Gastrocnemius medialis (tissue), 4 donors: ENCODE results near the gene AQP12A. TPM values are rescaled to one million over a fixed set of nuclear protein-coding genes. Genes with fewer than 3 reads are reported as not detected.

ENCODE experiments used
- ATAC-seq, 2 donors: fragments of 150-250 bp; one replicate each; pipeline ENCODE4 v1.9.1; 2016
- DNase-seq, 2 donors: peaks; one replicate each; pipeline ENCODE4 v3.0.0-alpha.2; 2019
- H3K27ac ChIP-seq, 4 donors: fragments of 200-600 bp; sonication (generic); 1 replicate in 1 of 4; 2 replicates in 3 of 4; pipeline ENCODE4 v1.5.1; 2016 to 2018; ENCODE audit warnings: mild to moderate bottlenecking in 2 of 4, moderate library complexity in 1 of 4
- H3K27me3 ChIP-seq, 3 donors: fragments of 200-600 bp; sonication (generic) in 2 of 3; 1 replicate in 1 of 3; 2 replicates in 2 of 3; pipeline versions ENCODE4 v1.5.1 to v1.6.0; 2016 to 2019; ENCODE audit warnings: mild to moderate bottlenecking in 1 of 3, moderate library complexity in 1 of 3
- H3K36me3 ChIP-seq, 2 donors: fragments of 200-600 bp; sonication (generic) in 1 of 2; one replicate each; pipeline ENCODE4 v1.5.1; 2017 to 2018
- H3K4me1 ChIP-seq, 2 donors: fragments of 200-600 bp; sonication (generic) in 1 of 2; one replicate each; pipeline ENCODE4 v1.5.1; 2016 to 2017; ENCODE audit warnings: mild to moderate bottlenecking in 2 of 2
- H3K4me3 ChIP-seq, 4 donors: fragments of 200-600 bp; sonication (generic) in 3 of 4; 1 replicate in 1 of 4; 2 replicates in 3 of 4; pipeline ENCODE4 v1.5.1; 2016 to 2019; ENCODE audit warnings: mild to moderate bottlenecking in 2 of 4
- H3K9me3 ChIP-seq, 3 donors: fragments of 200-600 bp; sonication (generic) in 2 of 3; 1 replicate in 1 of 3; 2 replicates in 2 of 3; pipeline ENCODE4 v1.5.1; 2016 to 2019
- CTCF ChIP-seq, 5 experiments: fragments of 450-650 bp in 3 of 5; fragments of 200-600 bp in 2 of 5; sonication (generic) in 2 of 5; IDR thresholded peaks in 4 of 5; conservative IDR thresholded peaks in 1 of 5; 1 replicate in 4 of 5; 2 replicates in 1 of 5; pipeline ENCODE4 v1.5.1; 2016 to 2019; ENCODE audit warnings: antibody characterized with exemption in 5 of 5, mild to moderate bottlenecking in 3 of 5, moderate library complexity in 3 of 5
- POLR2A ChIP-seq, 2 donors: fragments of 450-650 bp; IDR thresholded peaks; one replicate each; pipeline ENCODE4 v1.6.1; 2017; ENCODE audit warnings: antibody characterized with exemption in 2 of 2, mild to moderate bottlenecking in 2 of 2, moderate library complexity in 2 of 2
- in situ Hi-C, 4 donors: fragments of 200-750 bp; cut with MboI; loops; one replicate each; pipeline versions ENCODE4 v1.15.0 to v1.8.0; 2017; ENCODE audit warnings: low sequenced_read_pairs in 4 of 4
- intact Hi-C: fragments of 100-400 bp; cut with DNase I; formaldehyde crosslinking; loops from one replicate; pipeline ENCODE4 v1.15.1; 2023; ENCODE audit warnings: low total_unique reads
- total RNA-seq, 4 donors: library from RNA; depleted of rRNA; stranded (reverse); fragments of >200 nt; gene quantifications; one replicate each; pipeline versions ENCODE4 v1.1.0 to v1.2.3, GENCODE V29; 2016

The AQP12A gene
- total RNA-seq, 4 donors from 2014 or later: not detected

GRCh38 chr2:240643811-240644150 is 47.9 kb upstream of the AQP12A start:
- Histone ChIP-seq H3K27ac (no peak overlapping the region), H3K4me1 (peaks cover 0 to 7% of the 10 kb centered on the region in 2 donors), H3K36me3 (no peaks in the 10 kb centered on the region), H3K4me3 (no peak overlapping the region), H3K27me3 (peaks cover 8 to 42% (median 16%) of the 10 kb centered on the region in 3 donors), H3K9me3 (no peaks in the 10 kb centered on the region)
- intact Hi-C loops: no loop called here
- DNase-seq (no peak), ATAC-seq (no peak)
- in situ Hi-C loops: no loop called here
- no peak for TF ChIP-seq POLR2A (IDR thresholded peaks at IDR 0.05)
- no peak for TF ChIP-seq CTCF (IDR thresholded peaks at IDR 0.05 in 4 of 5, conservative IDR thresholded peaks at IDR 0.05 in 1 of 5)

- Histone ChIP-seq H3K4me1 (peaks cover 0 to 2% of the 10 kb centered on the region in 2 donors), H3K36me3 (no peaks in the 10 kb centered on the region), H3K27me3 (peaks cover 8 to 44% (median 20%) of the 10 kb centered on the region in 3 donors), H3K27ac (no peak overlapping the region), H3K4me3 (no peak overlapping the region), H3K9me3 (no peaks in the 10 kb centered on the region)
- in situ Hi-C loops (no loop called here), intact Hi-C loops (no loop called here)
- no peak for TF ChIP-seq POLR2A (IDR thresholded peaks at IDR 0.05)
- TF ChIP-seq CTCF (IDR thresholded peaks at IDR 0.05 in 4 of 5, conservative IDR thresholded peaks at IDR 0.05 in 1 of 5): no peak
- DNase-seq: no peak
- no peak for ATAC-seq
Measured at GRCh38 chr2:240644171-240644651, 47.5 kb upstream of the AQP12A start.

GRCh38 chr2:240644859-240645301 is 46.8 kb upstream of the AQP12A start:
- Histone ChIP-seq H3K4me1 (no peaks in the 10 kb centered on the region), H3K36me3 (no peaks in the 10 kb centered on the region), H3K27me3 (peaks cover 8 to 44% (median 23%) of the 10 kb centered on the region in 3 donors), H3K27ac (no peak overlapping the region), H3K9me3 (no peaks in the 10 kb centered on the region), H3K4me3 (no peak overlapping the region)
- no peak for TF ChIP-seq POLR2A (IDR thresholded peaks at IDR 0.05)
- TF ChIP-seq CTCF (IDR thresholded peaks at IDR 0.05 in 4 of 5, conservative IDR thresholded peaks at IDR 0.05 in 1 of 5): no peak
- intact Hi-C loops: no loop called here
- ATAC-seq: no peak
- no peak for DNase-seq
- in situ Hi-C loops: no loop called here

- Histone ChIP-seq H3K36me3 (no peaks in the 10 kb centered on the region), H3K9me3 (no peaks in the 10 kb centered on the region), H3K4me3 (no peak overlapping the region), H3K27me3 (peaks cover 8 to 44% (median 23%) of the 10 kb centered on the region in 3 donors), H3K4me1 (no peaks in the 10 kb centered on the region), H3K27ac (no peak overlapping the region)
- TF ChIP-seq CTCF (IDR thresholded peaks at IDR 0.05 in 4 of 5, conservative IDR thresholded peaks at IDR 0.05 in 1 of 5) (no peak), POLR2A (IDR thresholded peaks at IDR 0.05) (no peak)
- ATAC-seq: no peak
- no peak for DNase-seq
- in situ Hi-C loops (no loop called here), intact Hi-C loops (no loop called here)
Measured at GRCh38 chr2:240645346-240645745, 46.3 kb upstream of the AQP12A start.

GRCh38 chr2:240645801-240646175 is 45.9 kb upstream of the AQP12A start:
- intact Hi-C loops: no loop called here
- TF ChIP-seq CTCF (IDR thresholded peaks at IDR 0.05 in 4 of 5, conservative IDR thresholded peaks at IDR 0.05 in 1 of 5) (no peak), POLR2A (IDR thresholded peaks at IDR 0.05) (no peak)
- in situ Hi-C loops: no loop called here
- ATAC-seq: no peak
- Histone ChIP-seq H3K27ac (no peak overlapping the region), H3K36me3 (no peaks in the 10 kb centered on the region), H3K4me3 (no peak overlapping the region), H3K4me1 (no peaks in the 10 kb centered on the region), H3K9me3 (no peaks in the 10 kb centered on the region), H3K27me3 (peaks cover 8 to 44% (median 23%) of the 10 kb centered on the region in 3 donors)
- DNase-seq: no peak
